ENCODE measurements around the gene ALDH7A1. TPM values are rescaled to one million over a fixed set of nuclear protein-coding genes. Genes with fewer than 3 reads are reported as not detected.
"Not testable (repeated sequence)": the region's sequence is repeated elsewhere in the genome, so short reads cannot be mapped to it uniquely, and the experiment has no call there.

ALDH7A1 gene
- total RNA-seq, 1 donor, result 34.5 TPM

DNA sequence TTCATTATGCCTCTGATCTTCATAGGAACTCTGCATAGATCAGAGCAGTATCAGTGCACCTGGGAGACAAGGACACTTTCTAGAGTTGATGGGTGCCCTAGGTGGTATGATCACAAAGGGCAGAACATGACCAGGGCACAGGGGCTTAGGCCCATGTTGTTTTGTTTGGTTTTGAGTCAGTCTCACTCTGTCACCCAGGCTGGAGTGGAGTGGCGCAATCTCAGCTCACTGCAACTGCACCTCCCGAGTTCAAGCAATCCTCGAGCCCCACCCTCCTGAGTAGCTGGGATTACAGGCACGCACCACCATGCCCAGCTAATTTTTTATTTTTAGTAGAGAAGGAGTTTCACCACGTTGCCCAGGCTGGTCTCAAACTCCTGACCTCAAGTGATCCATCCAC lies 17.6 kb downstream of the ALDH7A1 start:
- H3K4me3 ChIP-seq (ENCODE audit: low read depth, low read length), result no peak overlapping the region
- DNase-seq (ENCODE audit: low read depth), result no peak
- TF ChIP-seq, protein P1, sequence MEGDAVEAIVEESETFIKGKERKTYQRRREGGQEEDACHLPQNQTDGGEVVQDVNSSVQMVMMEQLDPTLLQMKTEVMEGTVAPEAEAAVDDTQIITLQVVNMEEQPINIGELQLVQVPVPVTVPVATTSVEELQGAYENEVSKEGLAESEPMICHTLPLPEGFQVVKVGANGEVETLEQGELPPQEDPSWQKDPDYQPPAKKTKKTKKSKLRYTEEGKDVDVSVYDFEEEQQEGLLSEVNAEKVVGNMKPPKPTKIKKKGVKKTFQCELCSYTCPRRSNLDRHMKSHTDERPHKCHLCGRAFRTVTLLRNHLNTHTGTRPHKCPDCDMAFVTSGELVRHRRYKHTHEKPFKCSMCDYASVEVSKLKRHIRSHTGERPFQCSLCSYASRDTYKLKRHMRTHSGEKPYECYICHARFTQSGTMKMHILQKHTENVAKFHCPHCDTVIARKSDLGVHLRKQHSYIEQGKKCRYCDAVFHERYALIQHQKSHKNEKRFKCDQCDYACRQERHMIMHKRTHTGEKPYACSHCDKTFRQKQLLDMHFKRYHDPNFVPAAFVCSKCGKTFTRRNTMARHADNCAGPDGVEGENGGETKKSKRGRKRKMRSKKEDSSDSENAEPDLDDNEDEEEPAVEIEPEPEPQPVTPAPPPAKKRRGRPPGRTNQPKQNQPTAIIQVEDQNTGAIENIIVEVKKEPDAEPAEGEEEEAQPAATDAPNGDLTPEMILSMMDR (IDR thresholded peaks at IDR 0.05; ENCODE audit: insufficient read depth, low read depth, low read length), result no peak

DNA sequence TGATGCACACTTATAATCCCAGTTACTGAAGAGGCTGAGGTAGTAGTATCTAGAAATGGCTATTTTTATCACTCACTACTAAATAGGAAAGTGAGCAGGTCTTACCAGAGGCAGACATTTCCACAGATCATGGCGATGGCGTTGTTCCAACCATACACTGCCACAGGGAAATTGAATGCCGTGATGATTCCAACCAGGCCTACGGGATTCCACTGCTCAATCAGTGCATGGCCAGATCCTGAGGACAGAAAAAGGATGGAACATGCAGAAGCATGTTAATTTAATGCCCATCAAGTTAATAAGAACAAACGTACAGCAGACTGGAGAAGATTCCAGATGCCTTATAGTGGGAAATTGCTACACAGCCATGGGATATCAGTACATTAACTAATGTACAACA lies 18.0 kb downstream of the ALDH7A1 start:
- no peak overlapping the region for H3K4me3 ChIP-seq (ENCODE audit: low read depth, low read length)
- TF ChIP-seq, protein P1 (IDR thresholded peaks at IDR 0.05; ENCODE audit: insufficient read depth, low read depth, low read length), result no peak
- no peak for DNase-seq (ENCODE audit: low read depth)

GRCh38 chr5:126575644-126576043 lies 19.4 kb downstream of the ALDH7A1 start:
- no peak for DNase-seq (ENCODE audit: low read depth)
- H3K4me3 ChIP-seq (ENCODE audit: low read depth, low read length), result no peak overlapping the region
- TF ChIP-seq, protein P1 (IDR thresholded peaks at IDR 0.05; ENCODE audit: insufficient read depth, low read depth, low read length), result no peak

GRCh38 chr5:126568206-126568755 lies 26.7 kb downstream of the ALDH7A1 start:
- no peak for DNase-seq (ENCODE audit: low read depth)
- no peak overlapping the region for H3K4me3 ChIP-seq (ENCODE audit: low read depth, low read length)
- TF ChIP-seq, protein P1 (IDR thresholded peaks at IDR 0.05; ENCODE audit: insufficient read depth, low read depth, low read length), result no peak

DNA sequence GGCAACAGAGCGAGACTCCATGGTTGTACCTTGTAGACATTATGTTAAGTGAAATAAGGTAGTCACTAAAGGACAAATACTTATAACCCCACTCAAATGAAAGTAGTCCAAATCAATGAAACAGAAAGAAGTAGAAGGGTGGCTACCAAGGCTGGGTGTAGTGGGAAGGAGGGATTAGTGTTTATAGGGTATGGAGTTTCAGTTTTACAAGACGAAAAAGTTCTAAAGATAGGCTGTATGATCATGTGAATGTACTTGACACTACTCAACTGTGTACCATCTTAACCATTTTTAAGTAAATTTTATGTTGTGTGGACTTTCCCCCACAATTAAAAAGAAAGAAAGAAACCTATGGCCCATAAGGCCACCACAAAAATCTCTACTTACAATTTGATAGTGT lies 32.2 kb downstream of the ALDH7A1 start:
- no peak for DNase-seq (ENCODE audit: low read depth)
- H3K4me3 ChIP-seq (ENCODE audit: low read depth, low read length), result no peak overlapping the region
- TF ChIP-seq, protein P1 (IDR thresholded peaks at IDR 0.05; ENCODE audit: insufficient read depth, low read depth, low read length), result no peak

DNA sequence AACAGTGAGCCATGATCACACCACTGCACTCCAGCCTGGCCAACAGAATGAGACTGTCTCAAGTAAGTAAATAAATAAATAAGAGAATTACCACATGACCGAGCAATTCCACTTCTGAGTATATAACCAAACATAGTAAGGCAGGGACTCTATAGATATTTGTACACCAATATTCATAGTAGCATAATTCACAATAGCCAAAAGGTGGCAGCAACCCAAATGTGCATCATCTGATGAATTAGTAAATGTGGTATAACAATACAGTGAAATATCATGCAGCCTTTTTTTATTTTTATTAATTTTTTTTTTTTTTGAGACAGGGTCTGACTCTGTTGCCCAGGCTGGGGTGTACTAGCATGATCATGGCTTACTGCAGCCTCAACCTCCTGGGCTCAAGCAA lies 33.1 kb downstream of the ALDH7A1 start:
- no peak overlapping the region for H3K4me3 ChIP-seq (ENCODE audit: low read depth, low read length)
- TF ChIP-seq, protein P1 (IDR thresholded peaks at IDR 0.05; ENCODE audit: insufficient read depth, low read depth, low read length), result no peak
- no peak for DNase-seq (ENCODE audit: low read depth)

DNA sequence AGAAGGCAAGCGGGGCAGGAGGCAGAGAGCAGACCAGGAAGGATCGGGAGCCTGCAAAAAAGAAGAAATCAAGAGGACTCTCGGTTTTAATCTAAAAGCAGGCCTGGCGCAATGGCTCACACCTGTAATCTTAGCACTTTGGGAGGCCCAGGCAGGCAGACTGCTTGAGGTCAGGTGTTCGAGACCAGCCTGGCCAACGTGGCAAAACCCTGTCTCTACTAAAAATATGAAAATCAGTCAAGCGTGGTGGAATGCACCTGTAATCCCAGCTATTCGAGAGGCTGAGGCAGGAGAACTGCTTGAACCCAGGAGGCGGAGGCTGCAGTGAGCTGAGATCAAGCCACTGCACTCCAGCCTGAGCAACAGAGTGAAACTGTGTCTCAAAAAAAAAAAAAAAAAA lies 39.9 kb downstream of the ALDH7A1 start:
- DNase-seq (ENCODE audit: low read depth); H3K4me3 ChIP-seq (ENCODE audit: low read depth, low read length): not testable (repeated sequence)
